CD4-positive, alpha-beta T cell (primary cell): Measurements from ENCODE around the gene KDM4B. TPM values are rescaled to one million over a fixed set of nuclear protein-coding genes. Genes with fewer than 3 reads are reported as not detected.
A peak's percentile ranks its signal among the peaks of the same experiment; 100 is the strongest.

Experiments
- ATAC-seq: fragments of 200-7000 bp; cut with Tn5 transposase; one replicate; pipeline ENCODE4 v1.10.0; 2022; ENCODE audit warnings: mild to moderate bottlenecking; ENCODE audit not compliant: poor library complexity
- CTCF ChIA-PET: fragments of 350-600 bp; sonication (Branson Sonifier 250); formaldehyde crosslinking; loops from one replicate; lab custom pipeline; 2021; ENCODE audit warnings: antibody characterized with exemption, inconsistent platforms; lab: Charles Lee
- POLR2A ChIA-PET: fragments of 350-600 bp; sonication (Branson Sonifier 250); formaldehyde crosslinking; loops from one replicate; lab custom pipeline; 2021; ENCODE audit warnings: antibody characterized with exemption, inconsistent platforms; lab: Charles Lee
- DNase-seq, 14 experiments: peaks; one replicate each; pipeline ENCODE4 v3.0.0-alpha.2; 2013 to 2020; ENCODE audit warnings: mixed read lengths in 2 of 14
- H3K27ac ChIP-seq, 2 donors: one replicate each; pipeline versions ENCODE4 v1.5.1 to v1.7.0; 2013; ENCODE audit warnings: low read length in 2 of 2, low read depth in 1 of 2, mild to moderate bottlenecking in 1 of 2
- H3K27me3 ChIP-seq, 2 experiments: 1 replicate in 1 of 2; 2 replicates in 1 of 2; pipeline versions ENCODE4 v1.6.1 to v1.7.0; 2013; ENCODE audit warnings: low read length in 2 of 2, control low read depth in 1 of 2, mild to moderate bottlenecking in 1 of 2, moderate library complexity in 1 of 2; ENCODE audit not compliant: insufficient read depth in 2 of 2, control insufficient read depth in 1 of 2
- H3K36me3 ChIP-seq: one replicate; pipeline ENCODE4 v1.6.1; 2013; ENCODE audit warnings: low read length, control low read depth; ENCODE audit not compliant: insufficient read depth
- H3K4me1 ChIP-seq: one replicate; pipeline ENCODE4 v1.6.1; 2013; ENCODE audit warnings: low read length, control low read depth; ENCODE audit not compliant: insufficient read depth
- H3K4me3 ChIP-seq: one replicate; pipeline ENCODE4 v1.5.1; 2013; ENCODE audit warnings: mild to moderate bottlenecking, low read length, moderate library complexity
- H3K9me3 ChIP-seq, 2 experiments: 1 replicate in 1 of 2; 2 replicates in 1 of 2; pipeline versions ENCODE4 v1.6.1 to v1.7.0; 2013; ENCODE audit warnings: low read length in 2 of 2, mild to moderate bottlenecking in 2 of 2, control low read depth in 1 of 2, moderate library complexity in 1 of 2; ENCODE audit not compliant: control insufficient read depth in 1 of 2, insufficient read depth in 1 of 2
- H3K27ac Mint-ChIP-seq: one replicate; pipeline ENCODE4 v1.8.0; 2020; ENCODE audit warnings: mixed read lengths
- H3K27me3 Mint-ChIP-seq: one replicate; pipeline ENCODE4 v1.8.0; 2021; ENCODE audit warnings: mixed read lengths
- H3K36me3 Mint-ChIP-seq: one replicate; pipeline ENCODE4 v1.8.0; 2021; ENCODE audit warnings: low read depth, mixed read lengths
- H3K4me1 Mint-ChIP-seq: one replicate; pipeline ENCODE4 v1.8.0; 2021; ENCODE audit warnings: low read depth, mixed read lengths
- H3K4me3 Mint-ChIP-seq: one replicate; pipeline ENCODE4 v1.8.0; 2020; ENCODE audit warnings: mild to moderate bottlenecking, mixed read lengths
- H3K9me3 Mint-ChIP-seq: one replicate; pipeline ENCODE4 v1.8.0; 2020; ENCODE audit warnings: mixed read lengths
- intact Hi-C, 2 experiments: fragments of 100-400 bp; cut with DNase I in 1 of 2; cut with micrococcal nuclease in 1 of 2; formaldehyde crosslinking; loops; one replicate each; pipeline versions ENCODE4 v1.15.1 to v1.9.0; 2023 to 2025; cut with DNase I, micrococcal nuclease
- total RNA-seq, 174 experiments: library from RNA in 2 of 174; stranded (reverse) in 2 of 174; gene quantifications; one replicate each; pipeline ENCODE4 v1.2.3 and lab custom pipeline; 2021 to 2026
- TF ChIP-seq, protein P1 (sequence below): fragments of 200-600 bp; IDR thresholded peaks from one replicate; pipeline ENCODE4 v1.8.0; 2022; ENCODE audit warnings: antibody characterized with exemption, mild to moderate bottlenecking

Gene KDM4B
- total RNA-seq, 2 experiments from 2014 or later: 41.8 to 42.5 TPM

GRCh38 chr19:5047251-5047935, 78.5 kb downstream of the KDM4B start:
- CTCF ChIA-PET: no interaction called here
- intact Hi-C loops: loop anchor here in 1 of 2 experiments (5.0 to 10.0 kb wide), 2 partner anchors 125 to 307 kb away; no protein-coding TSS in a partner anchor
- no peak overlapping the region for H3K27ac ChIP-seq

DNA sequence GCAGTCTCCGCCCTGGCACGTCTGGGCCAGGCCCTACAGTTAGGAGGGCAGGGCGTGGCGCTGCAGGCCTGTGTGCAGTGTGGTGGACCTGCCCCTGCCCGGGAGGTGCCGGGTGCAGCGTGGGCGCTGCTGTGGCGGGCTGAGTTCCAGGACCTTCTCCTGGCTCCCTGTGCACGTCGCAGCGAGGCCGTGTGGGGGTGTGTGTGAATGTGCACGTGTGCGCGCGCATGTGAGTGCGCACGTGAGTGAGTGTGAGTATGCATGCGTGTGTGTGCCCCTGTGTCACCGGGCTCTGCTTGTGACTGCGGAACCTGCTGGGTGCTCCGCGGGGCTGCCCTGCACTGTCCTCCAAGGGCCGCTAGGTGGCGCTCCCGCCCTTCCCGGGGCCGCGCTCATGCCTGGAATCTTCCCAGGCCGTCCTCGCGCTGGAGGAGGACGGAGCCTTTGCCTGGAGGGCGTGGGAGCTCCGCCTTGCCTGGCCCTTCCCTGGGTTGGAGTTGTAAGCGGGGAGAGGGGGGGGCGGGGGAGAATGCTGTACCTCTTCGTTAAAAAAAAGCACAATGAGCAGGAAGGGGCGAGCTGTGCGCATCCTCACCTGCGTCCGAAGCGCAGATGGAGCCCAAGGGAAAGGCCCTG, 79.3 kb downstream of the KDM4B start:
- Mint-ChIP-seq H3K4me3 (no peak overlapping the region), H3K9me3 (no peaks in the 10 kb centered on the region), H3K36me3 (peaks cover 23% of the 10 kb centered on the region), H3K4me1 (peaks cover 4% of the 10 kb centered on the region), H3K27ac (no peak overlapping the region), H3K27me3 (no peaks in the 10 kb centered on the region)
- ChIA-PET POLR2A (no interaction called here), CTCF (no interaction called here)
- Histone ChIP-seq H3K4me3 (no peak overlapping the region), H3K27me3 (no peaks in the 10 kb centered on the region), H3K4me1 (peaks cover 14% of the 10 kb centered on the region), H3K9me3 (no peaks in the 10 kb centered on the region), H3K27ac (no peak overlapping the region), H3K36me3 (peaks cover 26% of the 10 kb centered on the region)
- TF ChIP-seq, protein P1, sequence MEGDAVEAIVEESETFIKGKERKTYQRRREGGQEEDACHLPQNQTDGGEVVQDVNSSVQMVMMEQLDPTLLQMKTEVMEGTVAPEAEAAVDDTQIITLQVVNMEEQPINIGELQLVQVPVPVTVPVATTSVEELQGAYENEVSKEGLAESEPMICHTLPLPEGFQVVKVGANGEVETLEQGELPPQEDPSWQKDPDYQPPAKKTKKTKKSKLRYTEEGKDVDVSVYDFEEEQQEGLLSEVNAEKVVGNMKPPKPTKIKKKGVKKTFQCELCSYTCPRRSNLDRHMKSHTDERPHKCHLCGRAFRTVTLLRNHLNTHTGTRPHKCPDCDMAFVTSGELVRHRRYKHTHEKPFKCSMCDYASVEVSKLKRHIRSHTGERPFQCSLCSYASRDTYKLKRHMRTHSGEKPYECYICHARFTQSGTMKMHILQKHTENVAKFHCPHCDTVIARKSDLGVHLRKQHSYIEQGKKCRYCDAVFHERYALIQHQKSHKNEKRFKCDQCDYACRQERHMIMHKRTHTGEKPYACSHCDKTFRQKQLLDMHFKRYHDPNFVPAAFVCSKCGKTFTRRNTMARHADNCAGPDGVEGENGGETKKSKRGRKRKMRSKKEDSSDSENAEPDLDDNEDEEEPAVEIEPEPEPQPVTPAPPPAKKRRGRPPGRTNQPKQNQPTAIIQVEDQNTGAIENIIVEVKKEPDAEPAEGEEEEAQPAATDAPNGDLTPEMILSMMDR: peak; percentile 83
- intact Hi-C loops: loop anchor here (1.0 to 10.0 kb wide), 6 partner anchors 106 to 531 kb away; no protein-coding TSS in a partner anchor
- peak; percentile 81 for ATAC-seq
- peak; percentile 26 to 77 (median 44) for DNase-seq

More at GRCh38 chr19:5047251-5047935, 78.5 kb downstream of the KDM4B start:
- Histone ChIP-seq H3K4me3 (no peak overlapping the region), H3K9me3 (no peaks in the 10 kb centered on the region), H3K27me3 (no peaks in the 10 kb centered on the region), H3K4me1 (peaks cover 14% of the 10 kb centered on the region), H3K36me3 (peaks cover 29% of the 10 kb centered on the region)
- POLR2A ChIA-PET: no interaction called here
- H3K36me3 Mint-ChIP-seq: peaks cover 23% of the 10 kb centered on the region
- H3K27ac Mint-ChIP-seq: no peak overlapping the region
- no peaks in the 10 kb centered on the region for H3K9me3 Mint-ChIP-seq
- no peak for ATAC-seq
- H3K27me3 Mint-ChIP-seq: no peaks in the 10 kb centered on the region
- peaks cover 4% of the 10 kb centered on the region for H3K4me1 Mint-ChIP-seq
- TF ChIP-seq, protein P1: no peak
- no peak overlapping the region for H3K4me3 Mint-ChIP-seq
- DNase-seq: no peak

DNA sequence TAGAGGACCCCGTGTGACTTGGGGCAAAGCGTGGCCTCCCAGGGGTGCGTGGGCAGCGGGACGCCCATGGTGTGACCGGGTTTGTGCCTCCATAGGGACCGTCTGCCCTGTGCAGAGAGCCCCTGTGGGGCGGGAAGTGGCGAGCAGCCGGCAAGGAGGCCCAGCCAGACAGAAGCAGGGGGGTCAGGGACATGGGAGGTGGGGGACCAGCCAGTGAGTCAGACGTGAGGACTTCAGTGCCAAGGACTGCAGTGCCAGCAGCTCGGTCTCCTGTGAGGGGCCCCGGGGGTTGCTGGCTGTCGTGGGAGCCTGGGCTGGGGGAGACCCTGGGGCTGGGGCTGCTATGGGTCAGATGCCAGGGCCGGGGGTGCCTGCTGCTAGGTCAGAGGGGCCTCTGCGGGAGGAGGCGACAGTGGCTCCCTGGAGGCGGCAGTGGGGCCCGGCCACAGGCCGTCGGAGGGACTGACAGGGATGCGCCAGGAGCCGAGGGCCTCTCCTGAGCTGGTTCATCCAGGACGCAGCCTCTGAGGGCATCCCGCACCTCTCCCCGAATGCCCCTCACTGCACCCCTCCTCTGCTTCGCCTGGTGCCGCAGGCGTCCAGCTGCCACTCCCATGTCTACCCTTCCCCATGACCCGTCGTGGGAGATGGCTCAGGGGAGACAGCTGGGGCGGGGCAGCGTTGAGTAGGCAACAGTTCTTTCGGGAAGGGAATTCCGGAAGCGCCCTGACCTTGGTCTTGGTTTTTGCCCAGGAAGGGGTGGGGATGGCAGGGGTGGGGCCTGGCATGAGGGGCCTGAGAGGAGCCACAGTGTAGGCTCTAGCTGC, 80.0 kb downstream of the KDM4B start:
- POLR2A ChIA-PET: no interaction called here
- Histone ChIP-seq H3K9me3 (no peaks in the 10 kb centered on the region), H3K27me3 (no peaks in the 10 kb centered on the region), H3K4me1 (peaks cover 14% of the 10 kb centered on the region), H3K27ac (no peak overlapping the region), H3K4me3 (no peak overlapping the region), H3K36me3 (peaks cover 30% of the 10 kb centered on the region)
- CTCF ChIA-PET: interaction anchor here (1.0 kb wide), 1 partner anchor 17 kb away, joined by 3 read pairs; no protein-coding TSS in a partner anchor
- DNase-seq (no peak), ATAC-seq (no peak)
- H3K4me1 Mint-ChIP-seq: peaks cover 4% of the 10 kb centered on the region
- intact Hi-C loops: loop anchor here (1.0 to 10.0 kb wide), 6 partner anchors 105 to 530 kb away; no protein-coding TSS in a partner anchor
- no peaks in the 10 kb centered on the region for H3K9me3 Mint-ChIP-seq
- H3K27ac Mint-ChIP-seq: no peak overlapping the region
- no peaks in the 10 kb centered on the region for H3K27me3 Mint-ChIP-seq
- TF ChIP-seq, protein P1: no peak
- H3K36me3 Mint-ChIP-seq: peaks cover 23% of the 10 kb centered on the region
- H3K4me3 Mint-ChIP-seq: no peak overlapping the region
